A673 (cell line): ENCODE data around the gene BRPF1.

ENCODE experiments used
- CTCF ChIP-seq: fragments of 300-800, 200-600 bp; sonication (generic); conservative IDR thresholded peaks from 2 replicates; pipeline ENCODE4 v1.5.1; 2017; ENCODE audit warnings: low read depth, mild to moderate bottlenecking, antibody characterized with exemption, low read length, moderate library complexity, mixed read lengths
- EZH2 ChIP-seq: fragments of 200-600 bp; sonication (generic); IDR thresholded peaks from 2 replicates; pipeline ENCODE4 v1.6.1; 2017; ENCODE audit warnings: borderline replicate concordance, low read depth, mild to moderate bottlenecking, mixed read lengths, antibody characterized with exemption, low read length; ENCODE audit not compliant: poor library complexity, severe bottlenecking

- no peak for TF ChIP-seq CTCF
- no peak for TF ChIP-seq EZH2
Measured at GRCh38 chr3:9749296-9749644, 17.7 kb downstream of the BRPF1 start.
